Fibroblast of peridontal ligament (primary cell): ENCODE results near the gene PLEKHJ1.

Experiments
- DNase-seq: peaks from one replicate; pipeline ENCODE4 v3.0.0-alpha.2; 2010; ENCODE audit errors: extremely low read depth

PLEKHJ1 gene

GRCh38 chr19:2235381-2236063 lies 607 bp downstream of the PLEKHJ1 start:
- no peak for DNase-seq

- no peak for DNase-seq
These were observed 1.1 kb downstream of the PLEKHJ1 start for GRCh38 chr19:2234996-2235380.

GRCh38 chr19:2233601-2234280 lies 2.4 kb downstream of the PLEKHJ1 start:
- no peak for DNase-seq

- DNase-seq = no peak
These were observed 3.6 kb downstream of the PLEKHJ1 start for GRCh38 chr19:2232286-2233151.

GRCh38 chr19:2231621-2232221 lies 4.4 kb downstream of the PLEKHJ1 start:
- no peak for DNase-seq

GRCh38 chr19:2230807-2231533 lies 5.2 kb downstream of the PLEKHJ1 start:
- no peak for DNase-seq

- DNase-seq = no peak
These were observed 6.0 kb downstream of the PLEKHJ1 start for GRCh38 chr19:2230033-2230531.

- no peak for DNase-seq
These were observed 6.8 kb downstream of the PLEKHJ1 start for GRCh38 chr19:2229103-2230032.

- no peak for DNase-seq
These were observed 7.7 kb downstream of the PLEKHJ1 start for GRCh38 chr19:2228157-2229030.

- no peak for DNase-seq
These were observed 8.5 kb downstream of the PLEKHJ1 start for GRCh38 chr19:2227415-2228156.

- no peak for DNase-seq
These were observed 9.2 kb downstream of the PLEKHJ1 start for GRCh38 chr19:2226840-2227360.

GRCh38 chr19:2226051-2226839 lies 9.9 kb downstream of the PLEKHJ1 start:
- DNase-seq = no peak

GRCh38 chr19:2225415-2226050 lies 10.6 kb downstream of the PLEKHJ1 start:
- no peak for DNase-seq

GRCh38 chr19:2224754-2225349 lies 11.3 kb downstream of the PLEKHJ1 start:
- DNase-seq = no peak

- no peak for DNase-seq
These were observed 12.2 kb downstream of the PLEKHJ1 start for GRCh38 chr19:2223959-2224358.

GRCh38 chr19:2223391-2223790 lies 12.7 kb downstream of the PLEKHJ1 start:
- no peak for DNase-seq

- DNase-seq = no peak
These were observed 14.2 kb downstream of the PLEKHJ1 start for GRCh38 chr19:2221918-2222317.
